Pons (tissue), 1 donor: ENCODE data around the gene EFEMP2.

ENCODE experiments used
- DNase-seq: peaks from one replicate; pipeline ENCODE4 v3.0.0-alpha.2; 2016; ENCODE audit warnings: low spot score

Gene EFEMP2

DNA sequence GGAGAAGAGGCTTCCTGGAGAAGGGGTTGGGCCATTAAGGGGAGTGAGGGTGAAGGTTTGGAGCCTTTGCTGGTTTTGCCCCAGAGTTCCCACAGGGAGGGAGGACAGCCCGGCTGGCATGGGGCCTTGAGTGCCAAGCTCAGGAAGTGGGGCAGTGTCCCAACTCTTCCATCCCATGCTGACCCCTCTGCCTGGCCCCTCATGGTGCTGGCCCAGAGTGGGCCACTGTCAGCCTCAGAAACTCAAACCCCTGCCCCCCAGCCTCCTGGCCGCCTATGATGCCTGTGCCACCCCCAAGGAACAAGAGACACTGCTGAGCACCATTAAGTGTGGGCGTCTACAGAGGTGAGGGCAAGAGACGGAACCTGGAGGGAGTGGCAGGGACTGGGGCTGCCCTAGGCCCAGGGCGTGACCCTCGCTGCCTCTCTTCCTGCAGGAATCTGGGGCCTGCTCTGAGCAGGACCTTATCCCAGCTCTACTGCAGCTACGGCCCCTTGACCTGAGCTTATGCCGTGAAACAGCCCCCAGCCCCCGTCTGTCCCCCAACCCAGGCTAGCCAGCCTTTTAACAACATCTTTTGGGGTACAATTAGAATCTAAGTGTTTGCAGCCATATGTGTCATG lies 6.9 kb downstream of the EFEMP2 start:
- no peak for DNase-seq

DNA sequence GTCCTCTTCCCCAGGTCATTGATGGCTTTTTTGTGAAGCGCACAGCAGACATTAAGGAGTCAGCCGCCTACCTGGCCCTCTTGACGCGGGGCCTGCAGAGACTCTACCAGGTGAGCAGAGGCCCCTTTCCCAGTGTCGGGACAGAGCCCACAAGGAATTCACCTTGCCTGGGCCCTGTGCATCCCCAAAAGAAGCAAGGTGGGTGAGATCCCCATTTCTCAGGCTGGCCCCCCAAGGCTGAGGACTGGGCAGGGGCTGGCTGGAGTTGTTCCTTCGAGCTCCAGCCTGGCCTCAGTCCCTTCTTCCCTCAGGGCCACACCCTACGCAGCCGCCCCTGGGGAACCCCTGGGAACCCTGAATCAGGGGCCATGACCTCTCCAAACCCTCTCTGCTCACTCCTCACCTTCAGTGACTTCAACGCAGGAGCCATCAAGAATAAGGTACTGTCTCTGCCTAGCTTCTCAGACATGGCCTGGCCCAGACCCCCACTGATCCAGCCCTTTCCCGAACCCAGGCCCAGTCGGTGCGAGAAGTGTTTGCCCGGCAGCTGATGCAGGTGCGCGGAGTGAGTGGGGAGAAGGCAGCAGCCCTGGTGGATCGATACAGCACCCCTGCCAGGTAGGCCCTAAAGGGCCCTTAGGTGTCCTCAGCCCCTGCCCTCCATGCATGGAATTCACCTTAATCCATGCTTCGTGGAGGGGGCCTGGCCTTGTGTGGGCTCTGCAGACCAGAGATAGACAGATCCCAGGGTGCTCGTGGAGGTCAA lies 7.7 kb downstream of the EFEMP2 start:
- DNase-seq = no peak

DNA sequence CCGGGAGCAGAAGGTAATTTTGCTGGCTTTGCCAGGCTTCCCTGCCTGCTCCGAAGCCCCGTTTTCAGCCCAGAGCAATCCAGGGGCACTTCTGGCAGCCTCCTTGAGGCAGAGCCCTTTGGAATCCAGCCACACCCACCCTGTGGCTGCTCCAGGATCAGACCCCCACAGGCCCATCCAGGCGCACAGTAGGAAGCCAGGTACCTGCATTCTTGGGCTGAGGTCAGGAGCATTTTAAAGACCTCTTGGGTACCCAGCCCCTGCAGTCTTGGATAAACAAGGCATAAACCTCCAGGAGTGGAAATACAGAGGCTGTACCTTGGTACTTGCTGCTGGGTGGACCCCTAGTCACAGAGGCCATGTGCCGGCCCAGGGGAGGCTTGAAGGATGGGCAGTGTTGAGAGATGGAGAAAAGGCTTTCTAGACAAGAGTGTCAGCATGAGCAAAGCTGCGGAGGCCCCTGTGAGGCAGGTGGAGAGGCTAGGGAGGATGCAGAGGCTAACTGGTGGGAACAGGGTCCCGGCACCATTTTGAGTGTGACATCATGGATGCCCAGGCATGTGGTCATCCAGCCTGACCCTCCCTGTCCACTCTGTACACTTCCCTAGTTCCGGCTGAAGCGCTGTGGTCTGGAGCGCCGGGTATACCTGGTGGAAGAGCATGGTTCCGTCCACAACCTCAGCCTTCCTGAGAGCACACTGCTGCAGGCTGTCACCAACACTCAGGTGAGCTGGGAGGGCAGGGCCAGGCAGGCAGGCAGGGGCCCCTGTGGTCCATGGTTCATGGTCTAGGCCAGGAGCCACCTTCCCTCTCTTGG lies 8.5 kb downstream of the EFEMP2 start:
- no peak for DNase-seq

DNA sequence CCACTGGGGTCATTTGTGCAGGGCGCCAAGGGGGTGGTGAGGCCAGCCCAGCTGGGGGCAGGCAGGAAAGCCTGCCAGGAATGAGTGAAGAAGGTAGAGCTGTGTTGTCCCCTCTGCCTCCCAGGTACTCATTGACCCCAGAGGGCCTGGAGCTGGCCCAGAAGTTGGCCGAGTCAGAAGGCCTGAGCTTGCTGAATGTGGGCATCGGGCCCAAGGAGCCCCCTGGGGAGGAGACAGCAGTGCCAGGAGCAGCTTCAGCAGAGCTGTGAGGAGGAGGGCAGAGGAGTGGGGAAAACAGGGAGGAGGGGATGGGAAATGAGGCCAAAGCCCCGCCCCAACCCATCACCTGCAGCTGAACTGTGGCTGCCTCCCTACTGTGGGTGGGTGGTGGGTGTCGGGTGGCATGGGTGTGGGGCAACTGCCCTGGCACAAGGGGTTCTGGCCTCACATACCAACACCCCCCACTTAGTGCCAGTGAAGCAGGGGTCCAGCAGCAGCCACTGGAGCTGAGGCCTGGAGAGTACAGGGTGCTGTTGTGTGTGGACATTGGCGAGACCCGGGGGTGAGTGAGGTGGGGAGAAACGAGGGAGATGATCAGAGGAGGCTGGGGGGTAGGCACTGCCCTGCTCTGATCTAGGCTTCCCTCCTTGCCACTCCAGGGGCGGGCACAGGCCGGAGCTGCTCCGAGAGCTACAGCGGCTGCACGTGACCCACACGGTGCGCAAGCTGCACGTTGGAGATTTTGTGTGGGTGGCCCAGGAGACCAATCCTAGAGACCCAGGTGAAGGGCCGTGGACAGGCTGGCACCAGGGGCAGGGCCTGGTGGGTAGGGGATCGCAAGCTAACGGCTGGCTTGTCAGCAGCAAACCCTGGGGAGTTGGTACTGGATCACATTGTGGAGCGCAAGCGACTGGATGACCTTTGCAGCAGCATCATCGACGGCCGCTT lies 9.4 kb downstream of the EFEMP2 start:
- DNase-seq = no peak

DNA sequence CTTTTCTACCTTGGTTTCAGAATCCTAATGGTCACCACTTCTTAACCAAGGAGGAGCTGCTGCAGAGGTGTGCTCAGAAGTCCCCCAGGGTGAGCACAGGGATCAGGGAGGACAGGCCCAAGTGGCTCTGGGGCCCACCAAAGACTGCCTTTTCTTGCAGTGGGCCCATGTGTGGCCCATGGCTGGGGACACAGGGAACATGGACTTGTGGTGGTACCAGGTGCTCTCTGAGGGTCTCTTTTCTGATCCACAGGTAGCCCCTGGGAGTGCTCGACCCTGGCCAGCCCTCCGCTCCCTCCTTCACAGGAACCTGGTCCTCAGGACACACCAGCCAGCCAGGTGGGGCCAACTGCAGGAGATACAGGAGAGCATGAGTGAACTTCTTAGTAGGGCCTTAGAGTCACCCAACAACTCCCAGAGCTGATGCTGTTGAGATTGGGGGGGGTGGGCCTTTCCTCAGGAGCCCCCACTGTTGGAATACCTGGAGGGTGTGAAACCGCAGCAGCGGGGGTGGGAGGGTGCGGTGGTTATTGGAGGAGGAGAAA lies 10.3 kb downstream of the EFEMP2 start:
- no peak for DNase-seq

DNA sequence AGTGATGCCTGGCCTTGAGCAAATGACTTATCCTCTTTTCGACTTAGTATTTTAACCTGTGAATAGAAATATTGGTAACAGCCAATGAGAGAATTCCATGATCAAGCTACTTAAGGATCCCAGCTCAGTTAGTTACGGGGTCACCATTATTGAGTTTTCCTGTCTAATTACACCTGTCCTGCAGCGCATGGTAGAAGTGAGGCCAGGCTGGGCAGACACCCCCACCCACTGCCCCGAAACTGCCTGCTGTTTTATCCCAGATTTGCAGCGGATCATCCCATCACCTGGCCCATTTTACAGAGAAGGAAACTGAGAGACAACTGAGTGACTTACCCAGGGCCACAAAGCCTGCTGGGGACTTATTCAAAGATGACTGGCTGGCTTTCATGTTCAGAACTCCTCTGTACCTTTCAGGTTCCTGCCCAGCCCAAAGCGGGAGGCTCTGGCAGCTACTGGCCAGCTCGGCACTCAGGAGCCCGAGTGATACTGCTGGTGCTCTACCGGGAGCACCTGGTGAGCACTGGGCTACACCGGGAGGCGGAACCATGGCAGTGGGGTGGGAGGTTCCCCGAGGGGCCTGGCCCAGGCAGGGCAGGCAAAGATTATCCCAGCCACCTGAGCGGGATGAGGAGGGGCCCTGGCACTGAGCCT lies 10.9 kb downstream of the EFEMP2 start:
- no peak for DNase-seq

DNA sequence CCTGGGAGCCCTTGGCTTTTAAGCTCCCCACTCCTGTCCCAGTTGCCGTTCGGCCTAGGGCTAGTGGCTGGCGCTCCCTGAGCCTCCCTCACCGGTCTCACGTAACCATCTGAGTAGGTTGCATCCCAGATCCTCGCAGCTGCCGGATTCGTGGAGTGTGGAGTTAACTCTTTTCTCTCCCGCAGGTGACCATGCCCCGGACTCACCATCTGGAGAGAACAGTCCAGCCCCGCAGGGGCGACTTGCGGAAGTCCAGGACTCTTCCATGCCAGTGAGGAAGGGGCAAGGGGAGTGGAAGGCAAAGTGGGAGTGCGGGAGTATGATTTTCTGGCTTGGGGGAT lies 11.5 kb downstream of the EFEMP2 start:
- no peak for DNase-seq

DNA sequence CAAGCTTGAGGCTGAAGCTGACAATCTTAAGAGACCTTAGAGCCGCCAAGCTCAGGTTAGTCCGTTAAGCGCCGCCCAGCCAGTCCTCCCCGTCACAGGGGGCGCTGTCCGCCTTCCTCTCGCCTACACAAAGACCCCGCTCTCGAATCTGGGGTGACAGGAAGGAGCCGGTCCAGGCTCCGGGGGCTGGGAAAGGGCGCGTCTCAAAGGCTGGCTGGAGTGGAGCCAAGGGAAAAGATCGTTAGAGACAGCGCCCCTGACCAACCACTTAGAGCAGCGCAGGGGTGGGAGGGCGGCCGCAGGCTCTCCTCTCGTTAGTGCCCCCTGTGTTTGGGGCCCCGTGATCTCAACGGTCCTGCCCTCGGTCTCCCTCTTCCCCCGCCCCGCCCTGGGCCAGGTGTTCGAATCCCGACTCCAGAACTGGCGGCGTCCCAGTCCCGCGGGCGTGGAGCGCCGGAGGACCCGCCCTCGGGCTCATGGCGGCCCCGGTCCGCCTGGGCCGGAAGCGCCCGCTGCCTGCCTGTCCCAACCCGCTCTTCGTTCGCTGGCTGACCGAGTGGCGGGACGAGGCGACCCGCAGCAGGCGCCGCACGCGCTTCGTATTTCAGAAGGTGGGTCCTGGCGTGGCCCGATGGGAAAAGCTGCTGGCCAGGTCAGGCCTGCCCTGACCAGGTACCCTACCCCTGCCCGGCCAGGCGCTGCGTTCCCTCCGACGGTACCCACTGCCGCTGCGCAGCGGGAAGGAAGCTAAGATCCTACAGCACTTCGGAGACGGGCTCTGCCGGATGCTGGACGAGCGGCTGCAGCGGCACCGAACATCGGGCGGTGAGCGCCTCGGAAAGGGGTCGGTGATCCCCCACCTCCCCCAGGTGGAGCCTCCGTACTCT lies 12.1 kb downstream of the EFEMP2 start, which contains the start of gene MUS81:
Gene MUS81 (plus strand): TSS at position 156 of the 887 bp plus-strand sequence. CDS start 321 bp downstream, at position 477.
- peak; percentile 93 for DNase-seq

DNA sequence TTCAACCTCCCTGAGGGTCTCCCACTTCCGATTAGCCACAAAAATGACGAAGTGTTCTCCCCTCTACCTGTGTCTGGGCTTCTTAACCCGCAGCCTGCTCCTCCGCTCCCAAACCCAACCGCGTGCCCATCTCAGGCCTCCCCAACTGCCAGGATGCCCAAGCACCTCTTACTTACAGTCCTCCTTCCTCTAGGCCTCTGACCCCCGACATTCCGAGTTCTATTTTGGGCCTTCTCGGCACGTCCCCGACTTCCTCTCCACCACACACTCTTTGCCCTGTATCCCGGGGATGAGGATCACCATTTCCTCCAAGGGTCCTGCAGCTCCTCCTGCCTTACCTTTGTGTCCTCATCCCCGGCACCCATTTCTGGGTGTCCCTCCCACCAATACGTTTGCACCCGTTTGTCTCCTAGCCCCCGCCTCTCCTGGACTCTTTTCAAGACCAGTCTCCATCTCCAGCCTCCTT lies 12.8 kb downstream of the EFEMP2 start:
- DNase-seq = no peak

DNA sequence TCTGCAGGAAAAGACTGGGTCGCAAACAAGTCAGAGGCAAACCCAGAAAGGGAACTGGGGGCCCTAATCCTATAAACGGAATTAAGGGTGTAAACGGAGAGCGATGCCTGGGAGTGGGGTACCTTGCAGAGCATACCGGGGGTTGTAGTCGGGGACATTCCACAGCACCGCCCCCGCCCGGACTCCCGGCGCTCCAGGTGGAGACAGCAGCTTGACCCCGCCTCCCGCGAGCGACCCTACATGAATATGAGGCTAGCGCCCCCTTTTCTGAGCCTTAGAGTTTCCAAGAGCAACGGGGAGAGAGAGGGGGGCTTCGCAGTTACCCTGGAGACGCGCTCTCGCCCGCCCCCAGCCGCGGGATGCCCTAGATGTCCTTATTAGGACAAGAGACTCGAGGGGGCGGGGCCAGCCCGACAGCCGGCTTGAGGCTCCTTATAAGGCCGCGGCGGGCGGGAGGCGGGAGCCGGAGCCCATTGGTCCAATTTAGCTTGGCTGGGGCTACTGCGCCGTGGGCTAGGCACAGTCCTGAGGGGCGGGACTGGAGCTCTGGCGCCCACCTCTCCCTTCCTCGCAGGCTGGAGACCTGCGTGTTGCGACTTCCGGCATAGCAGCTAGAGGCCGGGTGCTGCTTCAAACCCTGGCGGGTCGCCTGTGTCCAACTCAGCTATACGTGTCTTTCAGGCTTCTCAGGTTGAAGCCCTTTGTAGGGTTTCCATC lies 13.3 kb downstream of the EFEMP2 start:
- DNase-seq = peak; percentile 98

DNA sequence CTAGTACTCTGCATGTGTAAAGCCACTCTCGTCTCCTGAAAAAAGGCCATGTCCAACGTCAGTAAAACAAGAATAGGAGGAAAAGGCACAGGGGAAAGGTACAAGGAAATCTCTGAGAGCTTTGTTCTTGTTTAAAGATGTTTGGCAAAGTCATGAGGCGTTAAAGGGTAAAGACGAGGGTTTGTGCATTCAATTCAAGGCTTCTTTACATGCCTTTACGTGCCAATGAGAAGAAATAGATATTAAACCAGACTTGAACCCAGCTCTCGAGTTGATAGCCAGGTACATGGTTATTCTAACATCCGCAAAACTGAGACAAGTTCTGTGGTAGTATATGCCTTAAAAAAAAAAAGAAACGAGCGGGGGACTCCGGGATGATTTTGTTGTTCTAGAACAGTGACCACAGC lies 13.9 kb downstream of the EFEMP2 start:
- peak; percentile 84 for DNase-seq

DNA sequence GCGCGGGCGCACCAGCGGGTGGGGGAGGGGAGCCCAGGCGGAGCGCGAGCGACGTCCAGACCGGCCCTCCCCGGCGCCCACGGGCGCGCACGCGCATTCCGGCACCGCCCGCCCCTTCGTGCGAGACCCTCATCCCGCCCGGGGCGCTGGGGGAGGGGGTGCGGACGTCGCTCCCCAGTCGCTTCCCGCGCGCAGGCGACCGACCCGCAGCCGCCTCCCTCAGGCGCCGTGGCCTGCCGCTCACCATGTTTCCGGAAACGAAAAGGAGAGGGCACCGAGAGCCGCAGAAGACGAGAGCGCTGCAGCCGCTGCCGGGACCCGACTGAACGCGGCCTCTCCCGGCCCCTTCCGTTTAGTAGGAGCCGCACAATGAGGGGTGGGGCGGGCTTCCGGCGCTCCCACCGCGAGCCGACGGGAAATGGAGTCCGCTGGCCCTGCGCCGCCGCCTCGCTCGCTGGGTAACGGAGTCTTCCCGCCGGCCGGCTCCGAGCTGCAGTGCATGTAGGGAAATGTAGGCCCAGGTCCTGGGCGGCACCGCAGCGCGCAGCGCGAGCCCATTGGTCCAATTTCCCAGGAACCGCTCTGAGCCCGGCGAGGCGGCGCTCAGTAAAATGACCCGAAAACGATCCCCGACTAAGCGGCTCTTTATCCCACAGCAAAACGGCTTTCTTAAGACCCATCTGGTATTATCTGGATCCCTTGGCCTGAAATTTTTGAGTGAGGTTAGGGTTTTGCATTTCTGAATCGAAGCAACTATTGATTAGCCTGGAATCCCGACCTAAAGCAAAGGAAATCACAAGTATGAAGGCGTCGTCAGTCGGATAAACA lies 14.5 kb downstream of the EFEMP2 start, which contains the start of gene CFL1:
Gene CFL1 (minus strand): TSS at position 328 of the 828 bp plus-strand sequence. CDS start 81 bp downstream, at position 247.
- peak; percentile 95 for DNase-seq

DNA sequence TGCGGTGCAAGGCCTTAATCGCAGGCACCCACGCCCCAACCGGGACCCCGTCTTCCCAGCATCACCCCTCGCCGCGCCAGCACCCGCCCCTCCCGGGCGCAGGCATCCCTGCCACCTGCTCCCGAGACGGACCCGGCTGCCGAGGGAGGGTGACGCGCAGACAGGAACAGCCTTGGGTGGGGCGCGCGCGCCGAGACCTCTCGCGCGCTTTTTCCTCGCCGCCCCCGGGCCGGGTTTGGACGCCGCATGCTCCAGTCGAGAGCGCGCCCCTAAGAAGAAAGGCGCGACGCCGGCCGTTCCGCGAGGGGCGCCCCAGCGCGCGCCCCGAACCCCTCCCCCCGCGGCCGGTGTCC lies 15.1 kb downstream of the EFEMP2 start:
- no peak for DNase-seq

DNA sequence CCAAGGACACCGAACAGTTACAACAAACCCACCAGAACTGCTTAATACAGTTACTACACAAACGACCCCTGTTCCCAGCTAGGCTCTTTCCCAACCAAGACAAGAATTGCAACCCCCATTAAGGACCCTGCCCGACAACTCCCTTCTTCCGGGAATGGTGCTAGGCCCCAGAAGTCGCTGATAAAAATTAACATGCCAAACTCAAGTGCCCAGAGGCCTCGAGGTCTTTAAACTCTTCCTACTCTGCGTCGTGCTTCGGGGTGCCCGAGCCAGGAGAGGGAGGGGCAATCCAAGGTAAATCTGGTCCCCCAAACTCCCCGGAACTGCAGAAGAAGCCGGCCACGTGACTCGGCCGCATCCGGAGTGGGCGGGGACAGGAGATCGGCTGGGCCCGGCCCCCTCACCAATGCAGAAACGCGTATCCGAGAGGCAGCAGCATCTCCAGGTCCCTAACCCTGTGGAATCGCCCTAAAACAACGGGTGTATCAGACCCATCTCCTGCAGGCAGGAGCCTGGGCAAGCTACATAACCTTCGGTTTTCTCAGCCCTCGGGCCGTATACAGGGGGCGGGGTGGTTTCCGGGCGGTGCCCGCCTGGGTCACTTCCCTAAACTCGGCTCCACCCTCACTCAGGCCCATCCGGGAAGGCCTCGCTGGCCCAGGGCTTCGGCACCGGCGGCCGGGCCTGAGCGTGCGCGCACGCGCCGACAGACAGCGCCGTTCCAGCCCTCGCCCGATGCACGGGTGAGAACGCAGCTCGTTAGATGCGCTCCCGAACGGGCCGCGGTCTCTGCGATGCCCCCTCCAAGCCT lies 15.7 kb downstream of the EFEMP2 start:
- peak; percentile 75 for DNase-seq

DNA sequence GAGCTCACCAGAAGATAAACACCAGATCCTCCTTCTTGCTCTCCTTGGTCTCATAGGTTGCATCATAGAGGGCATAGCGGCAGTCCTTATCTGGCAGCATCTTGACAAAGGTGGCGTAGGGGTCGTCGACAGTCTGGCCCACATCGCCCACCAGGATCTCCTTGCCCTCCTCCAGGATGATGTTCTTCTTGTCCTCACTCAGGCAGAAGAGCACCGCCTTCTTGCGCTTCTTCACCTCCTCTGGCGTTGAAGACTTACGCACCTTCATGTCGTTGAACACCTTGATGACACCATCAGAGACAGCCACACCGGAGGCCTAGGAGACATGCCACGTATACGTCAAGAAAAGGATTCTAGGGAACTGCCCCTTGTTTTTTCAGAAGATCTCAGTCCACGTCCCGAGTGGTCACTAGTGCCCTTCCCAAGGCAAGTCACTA lies 16.7 kb downstream of the EFEMP2 start:
- no peak for DNase-seq

DNA sequence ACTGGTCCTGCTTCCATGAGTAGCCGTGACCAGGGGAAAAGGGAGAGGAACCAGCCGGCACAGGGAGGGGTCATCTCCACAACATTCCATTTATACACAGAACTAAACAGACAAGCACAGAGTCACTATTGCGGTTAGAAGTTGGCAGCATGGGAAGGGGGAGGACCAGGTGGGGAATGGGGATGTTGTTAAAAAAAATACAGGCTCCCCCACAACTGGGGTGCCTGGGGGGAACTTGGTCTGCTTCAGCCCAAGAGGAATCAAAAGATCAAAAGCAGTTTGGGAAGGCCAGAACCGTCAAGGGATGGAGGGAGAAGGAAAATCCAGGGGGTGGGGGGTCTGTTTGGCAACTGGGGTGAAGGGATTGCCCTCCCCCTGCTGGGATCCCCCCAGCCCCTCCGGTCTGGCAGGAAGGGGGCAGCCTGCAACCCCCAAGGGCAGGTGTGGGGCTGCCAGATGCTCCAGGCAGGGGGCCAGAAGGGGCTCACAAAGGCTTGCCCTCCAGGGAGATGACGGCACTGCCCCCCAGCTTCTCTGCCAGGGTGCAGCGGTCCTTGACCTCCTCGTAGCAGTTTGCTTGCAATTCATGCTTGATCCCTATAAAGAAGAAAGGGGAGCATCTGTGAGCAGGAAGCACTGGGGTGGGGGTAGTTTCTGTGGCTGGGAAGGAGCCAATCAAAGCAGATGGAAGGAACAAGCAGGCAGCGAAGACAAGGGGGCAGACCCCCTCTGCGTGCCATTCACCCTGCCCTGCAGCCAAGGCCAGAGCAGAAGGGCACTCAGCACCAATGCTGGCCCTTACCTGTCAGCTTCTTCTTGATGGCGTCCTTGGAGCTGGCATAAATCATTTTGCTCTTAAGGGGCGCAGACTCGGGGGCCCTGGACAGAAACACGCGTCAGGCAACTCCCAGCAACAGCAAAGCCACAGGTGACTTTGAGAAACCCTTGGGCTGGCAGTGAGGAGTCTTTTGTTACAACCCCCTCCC lies 17.5 kb downstream of the EFEMP2 start:
- DNase-seq = no peak
